H1 (cell line): ENCODE results near the gene SPATS2L. TPM values are rescaled to one million over a fixed set of nuclear protein-coding genes. Genes with fewer than 3 reads are reported as not detected.

Experiments used
- CTCF ChIA-PET: fragments of 300-600 bp; sonication (Branson Sonifier 250); formaldehyde crosslinking; loops from one replicate; lab custom pipeline; 2021; ENCODE audit not compliant: partially characterized antibody; lab: Charles Lee
- POLR2A ChIA-PET: fragments of 300-600 bp; sonication (Branson Sonifier 250); formaldehyde crosslinking; loops from one replicate; lab custom pipeline; 2021; ENCODE audit warnings: inconsistent platforms; ENCODE audit not compliant: partially characterized antibody; lab: Charles Lee
- DNase-seq, 2 experiments: peaks; one replicate each; pipeline versions ENCODE4 v3.0.0 to v3.0.0-alpha.2; 2010 to 2022; ENCODE audit warnings: low spot score in 2 of 2, low read depth in 1 of 2, mixed read lengths in 1 of 2
- FAIRE-seq: peaks from 2 replicates; lab custom pipeline; 2011; peaks lifted over from hg19 to GRCh38; lab: Jason Lieb, UNC
- H2AFZ ChIP-seq: 2 replicates; pipeline ENCODE4 v1.8.1; 2012; ENCODE audit warnings: low read length, inconsistent platforms
- H2AK5ac ChIP-seq: 2 replicates; pipeline ENCODE4 v1.6.1; 2013; ENCODE audit warnings: low read depth, low read length
- H2BK120ac ChIP-seq: replicated peaks from 2 replicates; pipeline ENCODE3; 2013; ENCODE audit warnings: low read depth, low read length, inconsistent platforms
- H2BK12ac ChIP-seq: 2 replicates; pipeline ENCODE4 v1.6.1; 2013; ENCODE audit warnings: low read depth, low read length
- H2BK15ac ChIP-seq: 2 replicates; pipeline ENCODE4 v1.6.1; 2013; ENCODE audit warnings: low read length
- H2BK20ac ChIP-seq: 2 replicates; pipeline ENCODE4 v1.6.1; 2013; ENCODE audit warnings: low read length
- H2BK5ac ChIP-seq: 2 replicates; pipeline ENCODE4 v1.6.1; 2013; ENCODE audit warnings: low read depth, low read length
- H3K14ac ChIP-seq: 2 replicates; pipeline ENCODE4 v1.6.1; 2013; ENCODE audit warnings: inconsistent platforms; ENCODE audit not compliant: insufficient read length
- H3K18ac ChIP-seq: 2 replicates; pipeline ENCODE4 v1.6.1; 2013; ENCODE audit warnings: low read length; ENCODE audit errors: extremely low read depth
- H3K23ac ChIP-seq: 2 replicates; pipeline ENCODE4 v1.6.1; 2013; ENCODE audit warnings: inconsistent platforms; ENCODE audit not compliant: insufficient read length
- H3K23me2 ChIP-seq: 2 replicates; pipeline ENCODE4 v1.6.1; 2013; ENCODE audit warnings: low read depth, low read length
- H3K27ac ChIP-seq: 2 replicates; pipeline ENCODE4 v1.6.1; 2011; ENCODE audit warnings: low read depth, low read length, inconsistent platforms
- H3K27me3 ChIP-seq, 4 experiments: replicated peaks in 1 of 4; 1 replicate in 1 of 4; 2 replicates in 3 of 4; pipeline versions ENCODE4 v1.6.1 to v1.8.1; 2011 to 2013; ENCODE audit warnings: low read length in 3 of 4, mild to moderate bottlenecking in 3 of 4, inconsistent platforms in 2 of 4, mixed read lengths in 2 of 4, moderate library complexity in 1 of 4; ENCODE audit not compliant: control insufficient read depth in 3 of 4, insufficient read depth in 3 of 4; ENCODE audit errors: extremely low read depth in 1 of 4
- H3K36me3 ChIP-seq, 4 experiments: 2 replicates each; pipeline versions ENCODE4 v1.6.1 to v1.8.1; 2011 to 2013; ENCODE audit warnings: mild to moderate bottlenecking in 4 of 4, low read length in 3 of 4, moderate library complexity in 2 of 4, control low read depth in 1 of 4, inconsistent platforms in 1 of 4; ENCODE audit not compliant: insufficient read depth in 4 of 4, control insufficient read depth in 2 of 4
- H3K4ac ChIP-seq: replicated peaks from 2 replicates; pipeline ENCODE3; 2013; ENCODE audit warnings: low read length, low read depth, mixed read lengths, inconsistent platforms; ENCODE audit not compliant: insufficient read length
- H3K4me1 ChIP-seq, 4 experiments: replicated peaks in 1 of 4; 1 replicate in 1 of 4; 2 replicates in 3 of 4; pipeline versions ENCODE4 v1.6.1 to v1.8.1; 2011 to 2013; ENCODE audit warnings: low read length in 3 of 4, inconsistent platforms in 2 of 4, mixed read lengths in 1 of 4; ENCODE audit not compliant: insufficient read depth in 4 of 4, control insufficient read depth in 3 of 4
- H3K4me2 ChIP-seq, 2 experiments: 2 replicates each; pipeline versions ENCODE4 v1.6.1 to v1.8.1; 2011 to 2013; ENCODE audit warnings: low read depth in 2 of 2, low read length in 2 of 2, control low read depth in 1 of 2, inconsistent platforms in 1 of 2, mild to moderate bottlenecking in 1 of 2; ENCODE audit not compliant: insufficient read depth in 1 of 2
- H3K4me3 ChIP-seq, 4 experiments: fragments of 200-600, 300-600 bp in 1 of 4; sonication (generic), shearing (Covaris generic), sonication (Bioruptor Twin) in 1 of 4; 2 replicates each; pipeline versions ENCODE4 v1.5.1 to v1.8.1; 2011 to 2016; ENCODE audit warnings: low read length in 4 of 4, low read depth in 3 of 4, control low read depth in 2 of 4, inconsistent platforms in 2 of 4, mild to moderate bottlenecking in 2 of 4, mixed read lengths in 1 of 4, moderate library complexity in 1 of 4; ENCODE audit not compliant: insufficient read depth in 2 of 4; ENCODE audit errors: extremely low read depth in 1 of 4
- H3K56ac ChIP-seq: replicated peaks from 2 replicates; pipeline ENCODE3; 2013; ENCODE audit warnings: low read depth, mild to moderate bottlenecking, mixed read lengths, low read length, inconsistent platforms; ENCODE audit not compliant: insufficient read length
- H3K79me1 ChIP-seq: 2 replicates; pipeline ENCODE4 v1.6.1; 2013; ENCODE audit warnings: low read depth, low read length, control low read depth
- H3K79me2 ChIP-seq, 2 experiments: 2 replicates each; pipeline versions ENCODE4 v1.6.1 to v1.8.1; 2012 to 2013; ENCODE audit warnings: low read length in 2 of 2, mild to moderate bottlenecking in 2 of 2, inconsistent platforms in 1 of 2; ENCODE audit not compliant: insufficient read depth in 2 of 2, control insufficient read depth in 1 of 2
- H3K9ac ChIP-seq, 4 experiments: replicated peaks in 1 of 4; 1 replicate in 1 of 4; 2 replicates in 3 of 4; pipeline versions ENCODE4 v1.6.1 to v1.8.1; 2011 to 2013; ENCODE audit warnings: low read depth in 3 of 4, low read length in 3 of 4, control low read depth in 2 of 4, mild to moderate bottlenecking in 2 of 4, moderate library complexity in 2 of 4, inconsistent platforms in 1 of 4; ENCODE audit errors: extremely low read depth in 1 of 4
- H3K9me3 ChIP-seq, 2 experiments: 2 replicates each; pipeline versions ENCODE4 v1.6.1 to v1.8.1; 2012 to 2013; ENCODE audit warnings: mild to moderate bottlenecking in 2 of 2, moderate library complexity in 2 of 2, control low read depth in 1 of 2, inconsistent platforms in 1 of 2, low read depth in 1 of 2, low read length in 1 of 2, mixed read lengths in 1 of 2; ENCODE audit not compliant: insufficient read depth in 2 of 2
- H4K20me1 ChIP-seq, 2 experiments: replicated peaks in 1 of 2; 2 replicates each; pipeline versions ENCODE3 to v1.8.1; 2011 to 2013; ENCODE audit warnings: inconsistent platforms in 2 of 2, low read length in 2 of 2, mild to moderate bottlenecking in 1 of 2; ENCODE audit not compliant: insufficient read depth in 2 of 2, control insufficient read depth in 1 of 2
- H4K5ac ChIP-seq: 2 replicates; pipeline ENCODE4 v1.6.1; 2013; ENCODE audit warnings: low read length, low read depth, mixed read lengths, inconsistent platforms; ENCODE audit not compliant: insufficient read length
- H4K8ac ChIP-seq: 2 replicates; pipeline ENCODE4 v1.8.0; 2013; ENCODE audit warnings: mild to moderate bottlenecking, moderate library complexity, low read length, inconsistent platforms; ENCODE audit not compliant: insufficient read depth; ENCODE audit errors: extremely low read depth
- H4K91ac ChIP-seq: replicated peaks from 2 replicates; pipeline ENCODE3; 2013; ENCODE audit warnings: low read length, mixed read lengths, inconsistent platforms; ENCODE audit not compliant: insufficient read length
- EGR1 ChIP-seq: IDR thresholded peaks from 2 replicates; pipeline ENCODE4 v1.6.1; 2011; ENCODE audit warnings: low read depth, low read length, borderline replicate concordance
- GTF2F1 ChIP-seq: IDR thresholded peaks from 2 replicates; pipeline ENCODE4 v1.6.1; 2012; ENCODE audit warnings: low read depth, low read length, improper control_type of control experiment, borderline replicate concordance
- PHF8 ChIP-seq: fragments of 200-600 bp; sonication (generic); conservative IDR thresholded peaks from 2 replicates; pipeline ENCODE4 v1.7.1; 2012; ENCODE audit warnings: low read depth, mild to moderate bottlenecking, inconsistent platforms, low read length, moderate library complexity
- POLR2AphosphoS5 ChIP-seq: IDR thresholded peaks from 2 replicates; pipeline ENCODE4 v1.6.1; 2011; ENCODE audit warnings: low read depth, low read length
- RNF2 ChIP-seq: fragments of 200-900, 300-1000 bp; sonication (generic); IDR thresholded peaks from 2 replicates; pipeline ENCODE4 v1.7.1; 2016; ENCODE audit warnings: borderline replicate concordance, low read depth, mild to moderate bottlenecking, antibody characterized with exemption, low read length; ENCODE audit not compliant: poor library complexity, severe bottlenecking; ENCODE audit errors: missing control alignments
- RXRA ChIP-seq: IDR thresholded peaks from 2 replicates; pipeline ENCODE4 v1.6.1; 2011; ENCODE audit warnings: low read depth, mild to moderate bottlenecking, low read length, moderate library complexity; ENCODE audit not compliant: insufficient read depth
- TEAD4 ChIP-seq: IDR thresholded peaks from 2 replicates; pipeline ENCODE4 v1.6.1; 2012; ENCODE audit warnings: low read depth, low read length, inconsistent platforms, mixed read lengths
- WGBS, 2 experiments: shearing (Covaris generic) in 1 of 2; methylation state at CpG; one replicate each; pipeline versions ENCODE4 v1.1.6 to v1.1.7; 2013 to 2015; ENCODE audit warnings: low lambda C conversion rate in 2 of 2, mixed read lengths in 2 of 2, inconsistent platforms in 1 of 2, low coverage in 1 of 2, missing lambda C conversion rate in 1 of 2; ENCODE audit not compliant: insufficient replicate concordance in 2 of 2, insufficient coverage in 1 of 2, insufficient read length in 1 of 2; ENCODE audit errors: extremely low coverage in 1 of 2, missing lambda C conversion rate in 1 of 2; 5-methylcytosine and 5-hydroxymethylcytosine counted together
- polyA plus RNA-seq, 7 experiments: library from polyadenylated mRNA; depleted of rRNA in 3 of 7; stranded (reverse) in 5 of 7; unstranded in 2 of 7; fragments of >200 nt in 5 of 7; fragments of 200-250 nt in 2 of 7; gene quantifications; 1 replicate in 5 of 7; 2 replicates in 1 of 7; 4 replicates in 1 of 7; pipeline versions ENCODE4 v1.2.1 to v1.2.3, GENCODE V29; 2011 to 2013; ENCODE audit warnings: missing spikeins in 2 of 7, mixed read lengths in 2 of 7
- total RNA-seq: library from RNA; stranded (reverse); fragmentation: NEBNext Ultra II Directional; extraction: Animal tissue kit (Norgen Biotek cat#: 25700); gene quantifications from 2 replicates; pipeline ENCODE4 v1.2.1, GENCODE V29; 2021
- TF ChIP-seq, protein P1 (sequence below), 3 experiments: IDR thresholded peaks; 1 replicate in 2 of 3; 2 replicates in 1 of 3; pipeline versions ENCODE4 v1.5.1 to v1.6.1; 2011; ENCODE audit warnings: low read length in 3 of 3, mild to moderate bottlenecking in 3 of 3, inconsistent platforms in 2 of 3, low read depth in 1 of 3, moderate library complexity in 1 of 3; ENCODE audit not compliant: insufficient read depth in 1 of 3; ENCODE audit errors: control extremely low read depth in 1 of 3
- TF ChIP-seq, protein P2 (sequence below): IDR thresholded peaks from 2 replicates; pipeline ENCODE4 v1.6.1; 2012; ENCODE audit warnings: low read length, inconsistent platforms

The SPATS2L gene
- total and polyA plus RNA-seq, 2 of the 8 experiments (the other 6 are each of a cell fraction or from before 2014, with no cell fraction given): 67.3 to 189 TPM

DNA sequence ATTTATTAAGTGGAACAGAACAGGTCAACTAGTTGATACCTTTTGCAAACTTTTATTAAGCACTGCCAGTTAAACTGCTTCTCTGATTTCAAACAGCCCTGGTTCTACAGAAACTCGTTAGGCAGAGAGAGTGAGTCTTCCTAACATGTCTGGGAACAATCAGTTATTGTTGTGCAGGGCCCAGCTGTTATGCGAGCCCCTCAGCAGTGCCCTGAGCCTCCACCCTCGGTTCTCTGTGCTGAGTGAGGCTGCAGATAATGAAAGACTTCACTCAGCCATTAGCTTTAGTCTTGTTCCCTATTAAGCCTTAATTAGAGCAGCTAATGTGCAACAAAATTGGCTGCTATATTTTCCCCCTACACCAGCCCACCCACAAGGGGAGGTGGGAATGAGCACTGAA is 163.7 kb downstream of the SPATS2L start:
- Histone ChIP-seq H3K9me3 (no peaks in the 10 kb centered on the region), H3K23me2 (no peaks in the 10 kb centered on the region), H4K20me1 (no peaks in the 10 kb centered on the region), H4K5ac (no peak overlapping the region), H2BK12ac (no peak overlapping the region), H3K79me1 (no peaks in the 10 kb centered on the region), H3K23ac (no peak overlapping the region), H4K91ac (no peak overlapping the region), H3K27me3 (peaks cover 0 to 2% (median 0%) of the 10 kb centered on the region in 4 experiments; a peak in 1 of 7 replicates), H3K4ac (no peak overlapping the region), H2AFZ (no peak overlapping the region), H2BK15ac (no peak overlapping the region), H2BK20ac (no peak overlapping the region), H3K36me3 (peaks cover 30 to 89% (median 66%) of the 10 kb centered on the region in 4 experiments), H3K4me3 (no peak overlapping the region), H4K8ac (no peak overlapping the region), H3K56ac (no peak overlapping the region), H3K14ac (no peak overlapping the region), H2BK5ac (no peak overlapping the region), H3K4me2 (no peak overlapping the region), H3K18ac (no peak overlapping the region), H3K4me1 (peaks cover 0 to 3% (median 0%) of the 10 kb centered on the region in 4 experiments; a peak in 1 of 7 replicates), H3K27ac (no peak overlapping the region), H2AK5ac (no peak overlapping the region), H3K79me2 (no peaks in the 10 kb centered on the region), H2BK120ac (no peak overlapping the region), H3K9ac (no peak overlapping the region)
- 88% methylated on average over 3 of the region's 3 CpGs; no CpG with 5 or more reads in 1 of the 2 experiments for WGBS, 2 experiments
- ChIA-PET POLR2A (interaction anchor here (0.8 kb wide), 1 partner anchor 21 kb away, joined by 4 read pairs; no protein-coding TSS in a partner anchor), CTCF (interaction anchor here (0.7 to 5.1 kb wide), 14 partner anchors 10 to 497 kb away, joined by 3 to 35 read pairs (median 4); partner anchors contain the start of gene KCTD18)
- FAIRE-seq (no peak), DNase-seq (no peak)
- TF ChIP-seq EGR1 (no peak), TEAD4 (no peak), GTF2F1 (no peak), RNF2 (no peak), RXRA (no peak), PHF8 (no peak), POLR2AphosphoS5 (no peak)
- TF ChIP-seq, protein P1, sequence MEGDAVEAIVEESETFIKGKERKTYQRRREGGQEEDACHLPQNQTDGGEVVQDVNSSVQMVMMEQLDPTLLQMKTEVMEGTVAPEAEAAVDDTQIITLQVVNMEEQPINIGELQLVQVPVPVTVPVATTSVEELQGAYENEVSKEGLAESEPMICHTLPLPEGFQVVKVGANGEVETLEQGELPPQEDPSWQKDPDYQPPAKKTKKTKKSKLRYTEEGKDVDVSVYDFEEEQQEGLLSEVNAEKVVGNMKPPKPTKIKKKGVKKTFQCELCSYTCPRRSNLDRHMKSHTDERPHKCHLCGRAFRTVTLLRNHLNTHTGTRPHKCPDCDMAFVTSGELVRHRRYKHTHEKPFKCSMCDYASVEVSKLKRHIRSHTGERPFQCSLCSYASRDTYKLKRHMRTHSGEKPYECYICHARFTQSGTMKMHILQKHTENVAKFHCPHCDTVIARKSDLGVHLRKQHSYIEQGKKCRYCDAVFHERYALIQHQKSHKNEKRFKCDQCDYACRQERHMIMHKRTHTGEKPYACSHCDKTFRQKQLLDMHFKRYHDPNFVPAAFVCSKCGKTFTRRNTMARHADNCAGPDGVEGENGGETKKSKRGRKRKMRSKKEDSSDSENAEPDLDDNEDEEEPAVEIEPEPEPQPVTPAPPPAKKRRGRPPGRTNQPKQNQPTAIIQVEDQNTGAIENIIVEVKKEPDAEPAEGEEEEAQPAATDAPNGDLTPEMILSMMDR (IDR thresholded peaks at IDR 0.05; ENCODE audit: control extremely low read depth in 1 of 3, insufficient read depth in 1 of 3, low read depth in 1 of 3, low read length in 3 of 3): no peak
- TF ChIP-seq, protein P2, sequence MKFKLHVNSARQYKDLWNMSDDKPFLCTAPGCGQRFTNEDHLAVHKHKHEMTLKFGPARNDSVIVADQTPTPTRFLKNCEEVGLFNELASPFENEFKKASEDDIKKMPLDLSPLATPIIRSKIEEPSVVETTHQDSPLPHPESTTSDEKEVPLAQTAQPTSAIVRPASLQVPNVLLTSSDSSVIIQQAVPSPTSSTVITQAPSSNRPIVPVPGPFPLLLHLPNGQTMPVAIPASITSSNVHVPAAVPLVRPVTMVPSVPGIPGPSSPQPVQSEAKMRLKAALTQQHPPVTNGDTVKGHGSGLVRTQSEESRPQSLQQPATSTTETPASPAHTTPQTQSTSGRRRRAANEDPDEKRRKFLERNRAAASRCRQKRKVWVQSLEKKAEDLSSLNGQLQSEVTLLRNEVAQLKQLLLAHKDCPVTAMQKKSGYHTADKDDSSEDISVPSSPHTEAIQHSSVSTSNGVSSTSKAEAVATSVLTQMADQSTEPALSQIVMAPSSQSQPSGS: no peak
